ENCODE measurements around the gene MDFIC.
A peak's percentile ranks its signal among the peaks of the same experiment; 100 is the strongest.

MDFIC gene

GRCh38 chr7:114977277-114977676 lies 55.4 kb downstream of the MDFIC start:
- Histone ChIP-seq H3K27ac (ENCODE audit: low read length) (no peak overlapping the region), H3K36me3 (replicated peaks; ENCODE audit: insufficient read depth, low read length) (no peaks in the 10 kb centered on the region), H3K79me2 (ENCODE audit: low read length) (peaks cover 83% of the 10 kb centered on the region), H3F3A (ENCODE audit: insufficient read depth, low read length) (peaks cover 38% of the 10 kb centered on the region), H3K9me2 (replicated peaks; ENCODE audit: insufficient read depth, low read length) (no peaks in the 10 kb centered on the region), H3K4me2 (ENCODE audit: low read depth, low read length) (no peak overlapping the region), H3K4me3 (ENCODE audit: low read length) (no peak overlapping the region), H3K9me3 (replicated peaks; ENCODE audit: insufficient read depth, low read length) (no peaks in the 10 kb centered on the region), H2AFZ (ENCODE audit: low read length) (no peak overlapping the region), H3K9ac (ENCODE audit: low read length) (no peak overlapping the region), H4K20me1 (ENCODE audit: insufficient read depth, low read length) (no peaks in the 10 kb centered on the region), H3K27me3 (replicated peaks; ENCODE audit: insufficient read depth, low read length) (no peaks in the 10 kb centered on the region), H3K4me1 (ENCODE audit: low read length) (peaks cover 32% of the 10 kb centered on the region)
- no peak for TF ChIP-seq EZH2 (optimal IDR thresholded peaks at IDR 0.05; ENCODE audit: low read depth, low read length)
- no peak for DNase-seq

- DNase-seq: peak; percentile 84
- TF ChIP-seq EZH2 (optimal IDR thresholded peaks at IDR 0.05; ENCODE audit: low read depth, low read length) (no peak), EZH2phosphoT487 (IDR thresholded peaks at IDR 0.05; ENCODE audit: low read length) (no peak), CTCF (IDR thresholded peaks at IDR 0.05; ENCODE audit: low read length) (no peak)
- Histone ChIP-seq H3K9ac (ENCODE audit: low read length) (peak overlapping the region; percentile 42), H4K20me1 (ENCODE audit: insufficient read depth, low read length) (no peaks in the 10 kb centered on the region), H3K4me1 (ENCODE audit: low read length) (peaks cover 42% of the 10 kb centered on the region), H3K79me2 (ENCODE audit: low read length) (peaks cover 86% of the 10 kb centered on the region), H3K4me2 (ENCODE audit: low read depth, low read length) (peak overlapping the region; percentile 77), H3K9me3 (replicated peaks; ENCODE audit: insufficient read depth, low read length) (no peaks in the 10 kb centered on the region), H3K36me3 (replicated peaks; ENCODE audit: insufficient read depth, low read length) (no peaks in the 10 kb centered on the region), H3K27ac (ENCODE audit: low read length) (peak overlapping the region; percentile 75), H3K9me2 (replicated peaks; ENCODE audit: insufficient read depth, low read length) (no peaks in the 10 kb centered on the region), H2AFZ (ENCODE audit: low read length) (no peak overlapping the region), H3F3A (ENCODE audit: insufficient read depth, low read length) (peaks cover 38% of the 10 kb centered on the region), H3K27me3 (replicated peaks; ENCODE audit: insufficient read depth, low read length) (no peaks in the 10 kb centered on the region), H3K4me3 (ENCODE audit: low read length) (peak overlapping the region; percentile 32)
These were observed 57.5 kb downstream of the MDFIC start for GRCh38 chr7:114979388-114979787.

- DNase-seq: no peak
- H3K9me3 ChIP-seq (replicated peaks; ENCODE audit: insufficient read depth, low read length): no peaks in the 10 kb centered on the region
- no peak overlapping the region for H2AFZ ChIP-seq (ENCODE audit: low read length)
- no peaks in the 10 kb centered on the region for H3K9me2 ChIP-seq (replicated peaks; ENCODE audit: insufficient read depth, low read length)
- H3K4me2 ChIP-seq (ENCODE audit: low read depth, low read length): peak overlapping the region; percentile 77
- peak overlapping the region; percentile 42 for H3K9ac ChIP-seq (ENCODE audit: low read length)
- H3K4me3 ChIP-seq (ENCODE audit: low read length): peak overlapping the region; percentile 32
- no peaks in the 10 kb centered on the region for H3K27me3 ChIP-seq (replicated peaks; ENCODE audit: insufficient read depth, low read length)
- peaks cover 86% of the 10 kb centered on the region for H3K79me2 ChIP-seq (ENCODE audit: low read length)
- H3K36me3 ChIP-seq (replicated peaks; ENCODE audit: insufficient read depth, low read length): no peaks in the 10 kb centered on the region
- no peaks in the 10 kb centered on the region for H4K20me1 ChIP-seq (ENCODE audit: insufficient read depth, low read length)
- H3F3A ChIP-seq (ENCODE audit: insufficient read depth, low read length): peaks cover 38% of the 10 kb centered on the region
- peak overlapping the region; percentile 75 for H3K27ac ChIP-seq (ENCODE audit: low read length)
- no peak for TF ChIP-seq EZH2phosphoT487 (IDR thresholded peaks at IDR 0.05; ENCODE audit: low read length)
- TF ChIP-seq CTCF (IDR thresholded peaks at IDR 0.05; ENCODE audit: low read length): no peak
- no peak for TF ChIP-seq EZH2 (optimal IDR thresholded peaks at IDR 0.05; ENCODE audit: low read depth, low read length)
- H3K4me1 ChIP-seq (ENCODE audit: low read length): peaks cover 42% of the 10 kb centered on the region
These were observed 58.1 kb downstream of the MDFIC start for GRCh38 chr7:114979803-114980507.

- no peaks in the 10 kb centered on the region for H4K20me1 ChIP-seq (ENCODE audit: insufficient read depth, low read length)
- H3K9me2 ChIP-seq (replicated peaks; ENCODE audit: insufficient read depth, low read length): no peaks in the 10 kb centered on the region
- peak overlapping the region; percentile 37 for H3K4me3 ChIP-seq (ENCODE audit: low read length)
- H3K4me2 ChIP-seq (ENCODE audit: low read depth, low read length): peak overlapping the region; percentile 77
- H3F3A ChIP-seq (ENCODE audit: insufficient read depth, low read length): peaks cover 38% of the 10 kb centered on the region
- H3K27me3 ChIP-seq (replicated peaks; ENCODE audit: insufficient read depth, low read length): no peaks in the 10 kb centered on the region
- H2AFZ ChIP-seq (ENCODE audit: low read length): no peak overlapping the region
- no peaks in the 10 kb centered on the region for H3K9me3 ChIP-seq (replicated peaks; ENCODE audit: insufficient read depth, low read length)
- TF ChIP-seq EZH2phosphoT487 (IDR thresholded peaks at IDR 0.05; ENCODE audit: low read length) (no peak), CTCF (IDR thresholded peaks at IDR 0.05; ENCODE audit: low read length) (no peak), EZH2 (optimal IDR thresholded peaks at IDR 0.05; ENCODE audit: low read depth, low read length) (no peak)
- H3K36me3 ChIP-seq (replicated peaks; ENCODE audit: insufficient read depth, low read length): no peaks in the 10 kb centered on the region
- peaks cover 48% of the 10 kb centered on the region for H3K4me1 ChIP-seq (ENCODE audit: low read length)
- H3K79me2 ChIP-seq (ENCODE audit: low read length): peaks cover 87% of the 10 kb centered on the region
- no peak for DNase-seq
- peak overlapping the region; percentile 75; the same call in 1 of the 2 replicates for H3K27ac ChIP-seq (ENCODE audit: low read length)
- H3K9ac ChIP-seq (ENCODE audit: low read length): peak overlapping the region; percentile 10; the same call in 1 of the 2 replicates
These were observed 59.4 kb downstream of the MDFIC start for GRCh38 chr7:114981323-114981722.

Data from MM.1S (cell line).